MM.1S (cell line): Measurements from ENCODE around the gene PRF1.

ENCODE experiments used
- EZH2 ChIP-seq: fragments of 300-600 bp; sonication (generic); optimal IDR thresholded peaks from 2 replicates; pipeline ENCODE3; 2017; ENCODE audit warnings: low read depth, mild to moderate bottlenecking, antibody characterized with exemption, low read length, mixed read lengths
- EZH2phosphoT487 ChIP-seq: fragments of 300-600 bp; sonication (generic); IDR thresholded peaks from 2 replicates; pipeline ENCODE4 v1.6.1; 2018; ENCODE audit warnings: antibody characterized with exemption, low read length
- TF ChIP-seq, protein P1 (sequence below): fragments of 300-600 bp; sonication (generic); IDR thresholded peaks from 2 replicates; pipeline ENCODE4 v1.5.1; 2016; ENCODE audit warnings: antibody characterized with exemption, low read length, mixed read lengths

DNA sequence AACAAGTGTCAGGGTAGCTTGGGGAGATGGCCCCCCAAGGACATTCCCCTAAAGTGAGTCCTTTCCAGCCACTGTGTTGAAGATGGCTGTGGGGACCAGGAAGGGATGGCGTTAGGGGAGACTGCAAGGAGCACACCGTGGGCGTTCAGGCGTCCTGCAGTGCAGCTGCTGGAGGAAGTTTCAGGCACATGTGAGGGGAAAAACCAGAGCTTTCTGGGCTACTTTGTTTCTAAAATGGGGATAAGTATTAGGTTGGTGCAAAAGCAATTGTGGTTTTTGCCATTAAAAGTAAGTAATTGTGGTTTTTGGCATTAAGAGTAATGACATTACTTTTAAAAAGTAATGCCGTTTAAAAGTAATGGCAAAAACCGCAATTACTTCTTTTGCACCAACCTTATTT, 14.3 kb downstream of the PRF1 start:
- TF ChIP-seq, protein P1, sequence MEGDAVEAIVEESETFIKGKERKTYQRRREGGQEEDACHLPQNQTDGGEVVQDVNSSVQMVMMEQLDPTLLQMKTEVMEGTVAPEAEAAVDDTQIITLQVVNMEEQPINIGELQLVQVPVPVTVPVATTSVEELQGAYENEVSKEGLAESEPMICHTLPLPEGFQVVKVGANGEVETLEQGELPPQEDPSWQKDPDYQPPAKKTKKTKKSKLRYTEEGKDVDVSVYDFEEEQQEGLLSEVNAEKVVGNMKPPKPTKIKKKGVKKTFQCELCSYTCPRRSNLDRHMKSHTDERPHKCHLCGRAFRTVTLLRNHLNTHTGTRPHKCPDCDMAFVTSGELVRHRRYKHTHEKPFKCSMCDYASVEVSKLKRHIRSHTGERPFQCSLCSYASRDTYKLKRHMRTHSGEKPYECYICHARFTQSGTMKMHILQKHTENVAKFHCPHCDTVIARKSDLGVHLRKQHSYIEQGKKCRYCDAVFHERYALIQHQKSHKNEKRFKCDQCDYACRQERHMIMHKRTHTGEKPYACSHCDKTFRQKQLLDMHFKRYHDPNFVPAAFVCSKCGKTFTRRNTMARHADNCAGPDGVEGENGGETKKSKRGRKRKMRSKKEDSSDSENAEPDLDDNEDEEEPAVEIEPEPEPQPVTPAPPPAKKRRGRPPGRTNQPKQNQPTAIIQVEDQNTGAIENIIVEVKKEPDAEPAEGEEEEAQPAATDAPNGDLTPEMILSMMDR: no peak
- TF ChIP-seq EZH2: no peak
- no peak for TF ChIP-seq EZH2phosphoT487
